SHP77 (cell line): Measurements from ENCODE around the gene HSF4.
A peak's percentile ranks its signal among the peaks of the same experiment; 100 is the strongest.

Experiments used
- DNase-seq, 2 experiments: peaks; one replicate each; lab custom pipeline; 2025; lab: John Stamatoyannopoulos, UW

The HSF4 gene

GRCh38 chr16:67184995-67185650, 20.6 kb downstream of the HSF4 start:
- DNase-seq, result peak; percentile 67 to 80

- no peak for DNase-seq
Observed at GRCh38 chr16:67185651-67186134, 21.1 kb downstream of the HSF4 start.

GRCh38 chr16:67186550-67186950, 22.0 kb downstream of the HSF4 start:
- DNase-seq, result no peak

- DNase-seq, result no peak
Observed at GRCh38 chr16:67187175-67187890, 22.8 kb downstream of the HSF4 start.

- DNase-seq, result no peak
Observed at GRCh38 chr16:67188323-67188722, 23.8 kb downstream of the HSF4 start.

- DNase-seq, result no peak
Observed at GRCh38 chr16:67188798-67189197, 24.3 kb downstream of the HSF4 start.

- DNase-seq, result peak; percentile 28 to 33
Observed at GRCh38 chr16:67190041-67190440, 25.5 kb downstream of the HSF4 start, which contains the start of gene EXOC3L1. EXOC3L1 (minus strand) TSS chr16:67190136; CDS start chr16:67189676, 460 bp downstream.

GRCh38 chr16:67190448-67191399, 26.2 kb downstream of the HSF4 start:
- peak; percentile 24 to 33 for DNase-seq

- no peak for DNase-seq
Observed at GRCh38 chr16:67191411-67191994, 27.0 kb downstream of the HSF4 start.

- peak; percentile 80 to 86 for DNase-seq
Observed at GRCh38 chr16:67191995-67192681, 27.6 kb downstream of the HSF4 start, which contains the start of gene E2F4. E2F4 (plus strand) TSS chr16:67192155; CDS start chr16:67192228, 73 bp downstream.

GRCh38 chr16:67192781-67193361, 28.3 kb downstream of the HSF4 start:
- DNase-seq, result no peak

- no peak for DNase-seq
Observed at GRCh38 chr16:67193536-67193935, 29.0 kb downstream of the HSF4 start.

GRCh38 chr16:67194260-67194659, 29.7 kb downstream of the HSF4 start:
- no peak for DNase-seq

- DNase-seq, result no peak
Observed at GRCh38 chr16:67195676-67196075, 31.1 kb downstream of the HSF4 start.

GRCh38 chr16:67196881-67197280, 32.3 kb downstream of the HSF4 start:
- DNase-seq, result no peak

- DNase-seq, result no peak
Observed at GRCh38 chr16:67197704-67198103, 33.2 kb downstream of the HSF4 start.

- DNase-seq, result peak in 1 of 2 experiments; percentile 9
Observed at GRCh38 chr16:67198238-67198734, 33.7 kb downstream of the HSF4 start.

GRCh38 chr16:67199011-67199807, 34.7 kb downstream of the HSF4 start, which contains the start of gene ELMO3:
ELMO3 (plus strand) TSS chr16:67199131; CDS start chr16:67199327, 196 bp downstream.
- no peak for DNase-seq

GRCh38 chr16:67199808-67200198, 35.3 kb downstream of the HSF4 start:
- no peak for DNase-seq

GRCh38 chr16:67200491-67200890, 35.9 kb downstream of the HSF4 start:
- no peak for DNase-seq
